Stimulated activated CD4-positive, alpha-beta T cell treated with anti-CD3 and anti-CD28 coated beads, TNF-alpha, amount 100 ng/mL, for 24 hours (primary cell): ENCODE data around the gene DAW1.
A peak's percentile ranks its signal among the peaks of the same experiment; 100 is the strongest.
"Not testable (repeated sequence)": the region's sequence is repeated elsewhere in the genome, so short reads cannot be mapped to it uniquely, and the experiment has no call there.

ENCODE experiments used
- DNase-seq, 3 experiments: peaks; one replicate each; pipeline ENCODE4 v3.0.0-alpha.2; 2020; ENCODE audit warnings: low read depth in 3 of 3

The DAW1 gene

GRCh38 chr2:227871375-227871791, at the start of gene DAW1:
Gene DAW1, plus strand, starts transcription at chr2:227871631. Its CDS starts 59 bp downstream, at chr2:227871690.
- peak in 2 of 3 experiments; percentile 5 to 44 for DNase-seq

GRCh38 chr2:227822416-227823003, 48.9 kb upstream of the DAW1 start:
- no peak for DNase-seq

GRCh38 chr2:227823922-227824321, 47.5 kb upstream of the DAW1 start:
- no peak for DNase-seq

- DNase-seq, result no peak
Measured at GRCh38 chr2:227824711-227825110, 46.7 kb upstream of the DAW1 start.

- no peak for DNase-seq
Measured at GRCh38 chr2:227826019-227826521, 45.4 kb upstream of the DAW1 start.

- DNase-seq, result no peak
Measured at GRCh38 chr2:227826563-227826962, 44.9 kb upstream of the DAW1 start.

- no peak for DNase-seq
Measured at GRCh38 chr2:227827143-227827542, 44.3 kb upstream of the DAW1 start.

- DNase-seq, result no peak
Measured at GRCh38 chr2:227828477-227828912, 42.9 kb upstream of the DAW1 start.

- no peak for DNase-seq
Measured at GRCh38 chr2:227829337-227829736, 42.1 kb upstream of the DAW1 start.

GRCh38 chr2:227834423-227834822, 37.0 kb upstream of the DAW1 start:
- no peak for DNase-seq

- DNase-seq, result no peak
Measured at GRCh38 chr2:227834916-227835650, 36.3 kb upstream of the DAW1 start.

- DNase-seq, result not testable (repeated sequence)
Measured at GRCh38 chr2:227839339-227840129, 31.9 kb upstream of the DAW1 start.

GRCh38 chr2:227846831-227847230, 24.6 kb upstream of the DAW1 start:
- DNase-seq, result no peak

- DNase-seq, result no peak
Measured at GRCh38 chr2:227848146-227848545, 23.3 kb upstream of the DAW1 start.

- DNase-seq, result no peak
Measured at GRCh38 chr2:227848586-227848985, 22.8 kb upstream of the DAW1 start.

- DNase-seq, result no peak
Measured at GRCh38 chr2:227849906-227850305, 21.5 kb upstream of the DAW1 start.

GRCh38 chr2:227853204-227853629, 18.2 kb upstream of the DAW1 start:
- no peak for DNase-seq

GRCh38 chr2:227853765-227854271, 17.6 kb upstream of the DAW1 start:
- no peak for DNase-seq

- no peak for DNase-seq
Measured at GRCh38 chr2:227855440-227855839, 16.0 kb upstream of the DAW1 start.

- no peak for DNase-seq
Measured at GRCh38 chr2:227856697-227857096, 14.7 kb upstream of the DAW1 start.

GRCh38 chr2:227860221-227860641, 11.2 kb upstream of the DAW1 start:
- no peak for DNase-seq

- DNase-seq, result no peak
Measured at GRCh38 chr2:227861011-227861410, 10.4 kb upstream of the DAW1 start.
